Stimulated activated CD8-positive, alpha-beta memory T cell treated with anti-CD3 and anti-CD28 coated beads, Interleukin-7, amount 100 ng/mL, for 24 hours (primary cell): ENCODE results near the gene KCNMA1.

ENCODE experiments used
- DNase-seq: peaks from one replicate; pipeline ENCODE4 v3.0.0-alpha.2; 2020; ENCODE audit warnings: low read depth

KCNMA1 gene

DNA sequence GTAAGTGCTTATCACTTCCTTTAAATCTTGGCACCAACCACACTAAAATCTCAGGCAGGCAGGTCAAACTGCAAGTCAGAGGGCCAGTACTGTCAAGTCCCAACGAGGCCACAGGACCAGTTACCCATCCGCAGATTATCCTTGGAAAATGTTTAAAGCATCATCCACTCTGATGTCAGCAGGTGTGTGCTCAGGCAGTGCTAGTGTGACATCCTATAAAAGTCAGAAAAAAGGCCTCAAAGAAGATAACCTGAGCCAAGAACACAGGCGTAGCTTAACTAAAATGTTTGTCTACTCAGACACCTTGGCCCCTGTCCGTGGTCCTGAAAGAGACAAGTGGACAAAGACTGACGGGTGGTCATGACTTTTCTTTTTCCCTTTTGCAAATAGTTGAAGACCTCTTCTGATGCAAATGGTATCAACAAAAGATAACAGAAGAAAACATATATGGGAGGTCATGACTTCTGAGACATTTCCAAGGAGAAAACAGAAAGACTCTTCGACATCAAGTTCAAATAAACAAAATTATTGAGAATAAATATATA lies 309.3 kb downstream of the KCNMA1 start:
- no peak for DNase-seq

DNA sequence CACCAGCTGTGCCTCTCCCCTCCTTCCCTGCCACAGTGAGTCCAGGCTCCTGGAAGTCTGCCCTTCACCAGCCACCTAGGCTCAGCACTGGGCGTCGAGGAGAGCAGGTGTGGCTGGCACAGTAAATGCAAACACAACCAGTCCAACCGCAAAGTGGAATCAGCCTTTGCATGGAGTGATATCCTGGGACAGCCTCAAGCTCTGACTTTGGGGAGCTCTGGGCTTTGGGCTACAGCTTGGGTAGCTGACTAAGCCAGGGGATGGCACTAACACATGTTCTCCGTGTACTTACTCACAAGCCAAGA lies 312.4 kb downstream of the KCNMA1 start:
- no peak for DNase-seq

DNA sequence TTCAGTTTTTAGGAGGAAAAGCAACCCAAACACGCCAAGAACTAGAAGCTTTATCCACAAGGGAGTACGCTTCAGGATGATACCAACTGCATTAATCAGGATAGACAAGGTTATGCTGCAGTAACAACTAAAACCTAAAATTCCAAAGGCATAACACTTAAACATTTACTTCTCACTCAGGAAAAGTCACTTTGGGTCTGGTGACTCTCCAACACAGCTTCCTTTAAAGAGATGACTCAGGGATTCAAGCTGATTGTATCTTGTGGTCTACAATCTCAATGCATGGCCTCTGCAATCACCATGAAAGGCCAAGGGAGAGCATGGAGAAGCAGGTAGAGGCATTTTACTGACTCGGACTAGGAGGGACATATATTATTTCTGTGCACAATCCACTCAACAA lies 315.8 kb downstream of the KCNMA1 start:
- DNase-seq = no peak

DNA sequence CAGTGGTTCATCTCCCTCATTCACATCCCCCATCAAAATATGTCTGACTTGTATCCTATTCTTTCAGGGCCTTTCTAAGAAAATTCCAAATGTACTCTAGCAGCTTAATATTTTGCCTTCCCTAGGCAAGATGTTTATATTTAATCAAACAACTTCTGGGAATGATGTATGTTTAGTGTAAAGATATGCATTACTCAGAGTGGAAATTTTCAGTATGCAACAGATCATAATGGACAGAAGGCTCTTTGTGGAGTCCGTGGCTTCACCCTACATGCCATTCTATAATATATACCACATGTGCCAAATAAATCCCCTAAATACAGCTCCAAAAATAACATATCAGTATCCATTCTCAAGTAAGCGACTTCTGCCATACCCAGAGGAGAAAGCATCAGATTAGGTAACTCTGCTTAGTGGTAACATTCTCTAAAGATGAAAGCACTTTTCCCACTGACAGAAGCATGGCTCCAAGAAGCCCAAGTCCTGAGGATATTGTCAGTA lies 316.6 kb downstream of the KCNMA1 start:
- DNase-seq = no peak

DNA sequence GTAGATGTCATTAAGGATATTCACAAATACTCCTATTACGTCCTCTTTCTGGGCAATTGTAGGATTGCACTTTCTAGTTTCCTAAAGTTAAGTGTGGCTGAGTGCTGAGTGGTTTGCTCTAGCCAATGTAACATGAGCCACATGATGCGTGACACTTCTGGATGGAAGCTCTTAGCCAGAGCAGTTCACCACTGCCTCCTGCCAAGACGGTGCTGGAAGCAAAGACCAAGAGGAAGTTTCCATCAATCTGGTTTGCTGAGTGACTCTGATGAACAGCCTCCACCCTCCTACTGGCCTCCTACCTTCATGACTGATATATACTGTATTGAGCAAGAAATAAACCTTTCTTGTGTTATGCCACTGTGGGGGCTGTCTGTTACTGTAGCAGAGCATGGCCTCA lies 318.1 kb downstream of the KCNMA1 start:
- no peak for DNase-seq

DNA sequence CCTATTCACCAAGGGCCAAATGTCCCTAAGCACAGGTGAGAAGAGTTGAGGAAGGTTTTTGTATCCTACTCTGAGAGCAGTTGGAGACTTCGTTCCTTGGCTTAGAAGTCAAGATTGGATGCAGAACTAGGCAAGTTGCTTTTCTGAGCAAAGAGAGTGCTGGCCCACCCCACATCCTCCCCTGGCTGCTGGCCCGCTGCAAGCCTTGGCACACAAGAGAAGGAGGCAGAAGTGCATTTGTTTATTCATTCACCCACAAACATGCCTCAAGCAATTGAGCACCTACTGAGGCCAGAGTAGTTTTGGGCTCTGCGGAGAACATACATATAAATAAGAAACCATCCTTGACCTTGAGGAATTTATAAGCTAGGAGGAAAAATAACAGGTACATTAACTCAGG lies 318.9 kb downstream of the KCNMA1 start:
- no peak for DNase-seq

DNA sequence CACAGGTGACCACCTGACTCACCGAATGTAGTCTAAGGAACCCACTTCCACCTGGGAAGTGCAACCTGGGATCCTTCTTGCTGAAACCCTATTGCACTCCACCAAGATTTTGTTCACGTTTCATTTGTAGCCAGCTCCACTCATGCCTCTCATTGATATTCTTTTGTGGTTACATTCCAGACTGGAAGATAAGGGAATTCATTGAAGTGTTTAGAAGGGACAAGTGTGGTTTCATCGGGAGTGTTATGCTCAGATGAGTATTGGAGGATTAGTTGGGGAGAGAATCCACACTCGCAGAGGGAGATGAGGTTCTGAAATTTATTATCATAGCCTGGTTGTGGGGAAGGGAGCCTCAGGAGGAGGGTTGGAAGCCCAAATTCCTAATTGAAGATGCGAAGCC lies 320.4 kb downstream of the KCNMA1 start:
- no peak for DNase-seq

DNA sequence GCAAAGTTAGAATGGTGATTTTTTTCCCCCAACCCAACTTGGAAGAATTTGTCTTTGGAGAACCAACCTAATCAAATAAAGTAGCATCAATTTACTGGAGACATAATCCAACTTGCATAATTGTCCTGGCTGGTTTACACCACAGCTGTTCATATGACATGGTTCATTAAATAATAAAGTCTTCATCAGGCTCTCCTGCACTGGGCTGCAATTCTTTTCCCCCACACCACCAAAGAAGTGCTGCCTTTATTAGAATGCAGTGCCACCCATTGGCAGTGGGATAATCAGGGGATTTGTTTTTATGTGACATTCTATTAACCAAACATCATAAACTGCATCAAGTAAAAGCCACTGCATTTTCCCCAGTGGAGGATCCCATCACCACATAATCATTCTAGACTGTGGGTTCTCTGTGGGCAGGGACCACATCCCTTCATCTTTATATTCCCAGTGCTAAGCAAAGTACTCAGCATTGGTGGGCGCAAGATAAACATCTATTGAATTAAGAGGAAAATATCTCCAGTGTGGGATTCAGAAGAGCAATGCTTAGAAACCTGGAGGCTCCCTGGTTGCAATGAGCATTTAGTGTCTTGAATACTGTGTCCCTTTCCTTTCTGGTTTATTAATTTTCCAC lies 322.0 kb downstream of the KCNMA1 start:
- no peak for DNase-seq

DNA sequence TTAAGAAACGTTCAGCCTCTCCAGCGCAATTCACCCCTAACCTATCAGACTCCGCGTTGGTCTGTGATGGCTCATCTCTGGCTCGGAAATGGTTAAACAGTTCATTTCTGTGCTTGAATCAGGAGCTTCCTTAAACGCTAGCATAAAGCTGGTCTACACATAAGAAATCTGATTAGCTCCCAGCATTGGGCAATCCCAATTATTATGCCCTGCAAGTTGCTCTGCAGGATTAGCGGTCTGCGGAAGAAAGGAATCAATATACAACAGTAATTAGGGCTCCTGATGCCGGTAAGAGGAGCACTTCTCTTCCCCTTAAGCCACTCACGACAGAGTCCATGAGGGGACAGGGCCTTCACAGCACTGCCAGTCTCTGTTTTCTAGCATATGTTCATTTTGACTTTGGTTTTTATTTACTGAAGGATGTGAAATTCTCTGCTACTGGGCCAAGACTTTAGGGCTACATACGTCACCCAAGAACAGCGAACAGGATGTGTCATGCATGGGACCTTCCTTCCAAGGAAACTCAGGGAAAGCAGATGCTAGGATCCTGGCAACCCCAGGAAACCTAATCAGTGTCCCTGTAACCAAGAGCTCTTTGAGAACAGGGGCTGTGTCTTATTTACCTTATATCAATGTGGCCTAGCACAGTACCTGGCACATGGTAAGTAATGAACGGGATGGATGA lies 324.4 kb downstream of the KCNMA1 start:
- DNase-seq = no peak

DNA sequence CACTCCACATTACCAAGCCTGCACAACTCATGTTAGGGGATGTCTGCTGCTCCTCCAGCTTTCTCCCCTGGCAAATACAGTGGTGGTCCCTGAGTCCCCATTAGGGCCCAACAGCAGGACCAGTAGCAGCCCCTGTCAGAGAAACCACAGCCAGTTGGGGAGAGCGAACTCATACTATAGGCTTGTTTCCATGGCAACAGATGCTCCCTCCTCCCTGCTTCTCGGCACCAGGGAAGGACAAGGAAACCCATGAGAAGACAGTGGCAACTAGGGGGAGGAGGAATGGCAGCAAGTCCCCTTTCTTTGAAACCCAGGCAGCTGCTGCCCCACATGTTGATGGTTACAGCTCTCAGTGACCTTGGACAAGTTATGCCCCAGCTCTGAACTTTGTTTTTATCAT lies 326.4 kb downstream of the KCNMA1 start:
- DNase-seq = no peak

DNA sequence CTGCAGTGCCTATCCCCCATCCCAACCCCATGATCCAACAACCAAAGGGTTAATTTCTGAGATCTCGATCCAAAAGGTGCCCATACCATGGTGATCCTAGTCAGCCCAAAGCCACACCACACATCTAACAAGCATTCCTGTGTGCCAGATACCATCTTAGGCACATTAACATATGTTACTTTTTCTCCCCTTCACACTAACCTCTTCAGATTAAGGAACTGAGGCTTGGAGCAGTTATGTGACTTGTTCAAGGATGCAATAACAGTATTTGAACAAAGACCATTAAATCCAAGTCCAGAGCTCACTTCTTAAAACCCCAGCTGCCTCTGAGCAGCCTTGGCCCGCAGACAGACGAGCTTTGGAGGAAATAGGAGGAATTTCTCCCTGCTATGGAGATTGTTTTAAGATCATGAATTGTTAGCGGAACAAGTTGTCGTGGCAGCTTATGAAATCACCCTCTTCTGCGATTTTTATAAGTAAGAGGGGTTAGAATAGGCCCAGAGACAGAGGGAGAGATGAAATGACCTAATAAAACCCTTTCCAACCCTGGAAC lies 327.2 kb downstream of the KCNMA1 start:
- no peak for DNase-seq

DNA sequence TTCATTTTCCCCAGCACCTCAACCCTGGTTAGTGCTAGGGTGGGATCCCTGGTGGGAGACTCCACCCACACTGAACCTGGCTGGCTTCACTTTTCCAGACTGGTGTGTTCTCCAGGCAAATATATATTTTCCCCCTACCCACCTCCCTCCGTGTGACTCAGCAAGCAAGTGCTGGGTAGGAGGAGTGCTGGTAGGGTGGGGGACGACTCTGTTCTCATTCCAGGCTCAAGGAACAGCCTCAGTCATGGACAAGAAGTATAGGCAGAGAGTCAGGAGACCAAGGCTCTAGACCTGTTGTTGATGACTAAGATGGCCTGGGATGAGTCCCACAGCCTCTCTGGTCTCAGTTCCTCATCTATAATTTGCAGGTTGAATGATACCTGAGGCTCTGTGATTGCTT lies 328.1 kb downstream of the KCNMA1 start:
- DNase-seq = no peak

DNA sequence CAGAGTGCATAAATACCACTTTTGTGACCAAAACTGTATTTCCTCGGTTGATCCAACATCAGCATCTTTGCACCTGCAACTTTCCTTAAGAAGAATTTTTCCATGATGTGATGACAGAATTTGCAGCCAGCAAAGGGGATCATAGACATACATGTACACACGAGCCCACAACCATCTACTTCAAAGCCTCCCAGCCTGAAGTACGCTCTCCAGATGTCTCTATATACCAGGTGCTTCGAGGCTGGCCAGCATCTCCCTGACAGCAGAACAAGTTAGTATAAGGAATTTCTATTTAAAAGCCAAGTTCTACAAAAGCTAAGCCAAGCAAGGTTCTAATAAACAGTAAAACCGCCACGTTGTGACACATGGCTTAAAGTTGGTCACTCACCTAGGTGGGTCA lies 328.5 kb downstream of the KCNMA1 start:
- no peak for DNase-seq

DNA sequence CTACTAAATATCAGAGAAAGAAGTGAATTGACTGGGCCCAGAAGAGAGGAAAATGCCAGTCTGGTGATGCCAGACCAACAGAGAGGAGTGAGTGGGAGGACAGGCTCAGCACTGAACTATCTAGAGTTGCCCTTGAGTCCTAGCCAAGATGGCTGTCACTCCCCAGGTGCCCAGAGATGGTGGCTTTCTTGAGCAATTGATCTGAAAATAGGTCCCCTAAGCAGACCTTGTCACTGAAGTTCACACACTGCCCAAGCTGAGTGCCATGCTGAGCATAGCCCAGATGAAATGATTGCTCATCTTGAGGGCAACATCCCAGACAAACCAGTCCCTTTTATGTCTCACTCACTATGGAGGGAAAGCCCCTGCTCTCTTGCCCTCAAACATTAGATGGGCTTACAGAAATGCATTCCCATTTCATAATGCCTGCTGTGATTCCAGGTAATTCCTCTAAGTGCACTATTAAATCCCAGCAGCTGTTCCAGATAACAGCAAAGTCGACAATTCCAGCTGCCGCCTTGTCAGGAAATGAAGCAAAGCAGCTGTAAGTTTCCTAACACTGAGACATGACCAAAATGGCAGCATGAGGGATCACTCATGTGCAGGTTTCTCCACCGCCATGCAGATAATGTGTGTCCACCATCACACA lies 329.4 kb downstream of the KCNMA1 start:
- DNase-seq = no peak

DNA sequence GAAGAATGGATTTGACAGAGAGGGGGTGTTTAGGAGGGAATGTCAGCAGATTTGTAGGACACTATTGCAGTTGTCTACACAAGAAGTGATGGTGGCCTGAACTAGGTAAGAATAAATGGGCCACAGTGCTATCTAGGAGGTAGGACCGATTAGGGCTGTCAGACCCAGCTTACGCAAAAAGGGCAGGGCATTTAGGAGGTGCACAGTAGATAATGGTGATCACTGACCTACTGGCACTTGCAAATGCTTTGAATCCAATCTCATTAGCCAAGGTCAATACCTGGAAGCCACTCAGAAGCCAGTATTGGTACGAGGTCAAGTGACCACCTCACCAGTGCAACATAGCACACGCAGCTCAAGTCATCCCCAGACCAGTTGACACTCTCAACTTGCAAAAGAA lies 330.9 kb downstream of the KCNMA1 start:
- DNase-seq = no peak

DNA sequence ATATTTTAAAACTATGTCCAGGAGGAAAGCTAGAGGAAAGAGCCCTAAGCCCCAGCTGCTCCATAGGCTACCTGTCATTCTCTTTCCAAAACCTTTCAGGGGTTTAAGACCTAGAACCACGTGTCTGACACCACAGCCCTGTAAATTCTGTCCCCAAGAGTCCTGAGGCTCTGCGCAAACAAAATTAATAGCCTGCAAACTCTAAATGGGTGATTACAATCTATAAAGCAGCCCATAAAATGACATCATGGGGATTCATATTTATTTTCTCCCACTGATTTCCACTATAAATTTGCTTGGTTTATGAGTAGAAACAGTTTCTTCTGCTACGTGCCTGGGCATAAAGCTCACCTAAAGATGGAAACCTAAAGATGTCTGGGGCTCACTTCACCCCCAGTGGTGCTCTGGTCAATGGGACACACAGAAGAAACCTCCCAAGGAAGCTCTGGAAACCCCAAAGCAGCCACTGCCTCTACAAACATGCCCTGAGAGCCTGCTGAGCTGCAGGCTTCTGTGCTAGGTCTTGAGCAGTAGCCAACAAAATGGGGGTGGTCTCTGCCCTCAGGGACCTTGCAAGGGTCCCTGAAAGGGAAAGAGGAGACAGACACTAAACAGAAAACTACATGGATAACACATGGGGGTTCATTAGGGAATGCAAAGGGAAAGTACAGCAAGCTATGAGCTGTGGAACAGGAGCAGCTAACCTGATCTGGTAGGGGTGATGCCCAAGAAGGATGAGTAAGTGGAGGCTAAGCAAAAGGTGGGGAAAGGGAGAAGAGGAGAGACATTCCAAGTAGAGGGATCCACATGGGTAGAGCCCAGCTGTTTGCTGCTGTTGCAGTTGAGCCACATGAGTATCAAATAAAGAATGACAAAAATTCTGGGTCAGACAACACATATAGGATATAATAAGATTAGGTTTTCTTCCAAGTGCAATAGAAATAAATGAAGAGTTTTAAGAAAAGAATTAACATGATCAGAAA lies 331.7 kb downstream of the KCNMA1 start:
- DNase-seq = no peak

DNA sequence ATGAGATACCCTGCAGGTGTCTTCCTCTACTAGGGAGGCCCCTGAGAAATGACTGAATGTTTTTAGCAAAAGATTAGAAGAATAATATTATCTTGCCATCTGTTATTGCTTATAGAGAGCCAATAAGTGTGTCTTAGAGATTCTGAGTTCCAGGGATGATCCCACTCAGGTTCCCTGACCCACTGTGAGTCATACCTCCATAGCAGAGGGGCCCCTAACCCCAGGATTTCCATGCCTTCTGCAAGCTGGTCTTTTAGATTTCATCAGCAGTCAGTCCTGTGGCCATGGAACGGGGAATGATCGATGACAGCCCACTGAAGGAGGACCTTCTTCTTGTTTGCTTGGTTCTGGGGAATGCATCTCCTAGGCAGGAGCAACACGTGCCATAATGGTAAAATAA lies 333.4 kb downstream of the KCNMA1 start:
- no peak for DNase-seq

DNA sequence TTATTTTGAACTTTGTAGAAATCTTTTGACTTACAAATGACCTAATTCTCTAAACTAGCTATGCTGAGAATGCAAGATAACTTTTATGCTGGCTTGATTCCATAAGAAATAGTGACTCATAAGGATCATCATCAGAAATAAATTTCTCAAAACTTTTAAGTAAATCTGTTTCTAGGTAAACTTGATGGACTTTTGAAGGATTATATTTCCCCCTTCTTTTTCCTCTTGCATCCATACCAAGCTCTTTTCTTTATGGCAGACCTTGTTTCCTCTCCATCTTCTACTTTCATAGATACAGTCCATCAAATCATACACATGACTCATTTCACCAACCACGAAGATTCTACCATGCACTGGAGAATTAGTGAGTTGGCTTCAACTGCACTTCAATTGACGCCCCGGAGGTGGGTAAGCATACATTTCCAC lies 336.3 kb downstream of the KCNMA1 start:
- DNase-seq = no peak

DNA sequence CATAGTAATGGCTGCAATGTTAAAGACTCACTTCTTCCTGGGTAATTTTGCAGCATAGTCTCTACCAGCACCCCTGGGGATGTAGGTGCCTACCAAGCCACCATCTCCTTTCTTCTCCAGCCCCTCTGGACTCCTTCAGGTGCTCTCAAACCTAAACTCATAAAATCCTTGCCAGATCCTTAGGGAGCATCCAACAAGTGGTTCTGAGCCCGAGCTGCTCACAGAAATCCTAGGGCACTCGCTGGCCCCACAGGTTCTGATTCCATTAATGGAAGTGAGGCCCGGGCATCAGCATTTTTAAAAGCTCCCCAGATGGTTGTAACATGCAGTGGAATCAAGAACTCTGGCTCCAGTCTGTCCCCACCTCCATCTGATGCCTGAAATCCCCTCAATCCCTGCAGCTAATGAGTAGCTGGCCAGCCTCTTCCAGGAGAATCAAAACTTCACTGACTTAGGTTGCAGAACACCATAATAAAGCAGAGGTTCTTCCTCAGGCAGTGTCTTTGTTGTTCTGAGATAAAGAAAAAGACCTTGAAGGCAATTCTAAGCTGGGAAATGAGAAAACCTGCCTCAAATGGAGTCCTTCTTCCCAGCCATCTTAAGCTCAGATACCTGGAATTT lies 336.8 kb downstream of the KCNMA1 start:
- DNase-seq = no peak

DNA sequence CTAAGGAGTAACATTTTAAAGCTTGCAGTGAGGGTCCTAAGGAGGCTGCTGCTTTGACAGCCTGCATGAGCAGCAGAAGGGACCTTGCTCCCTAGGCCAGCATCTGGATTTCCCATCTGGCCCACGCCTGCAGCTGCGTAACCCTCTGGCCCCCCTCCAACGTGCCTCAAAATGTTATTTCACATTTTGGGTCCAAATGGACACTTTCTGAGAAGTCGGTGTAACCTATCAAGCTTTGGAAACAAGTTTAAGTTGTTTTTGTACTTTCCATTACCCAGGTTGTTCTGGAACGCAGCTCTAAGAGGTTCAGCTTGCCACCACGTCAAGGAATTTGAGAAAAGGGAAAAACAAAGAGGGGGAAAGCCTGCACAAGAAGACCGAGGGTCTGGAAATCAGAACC lies 338.3 kb downstream of the KCNMA1 start:
- no peak for DNase-seq

DNA sequence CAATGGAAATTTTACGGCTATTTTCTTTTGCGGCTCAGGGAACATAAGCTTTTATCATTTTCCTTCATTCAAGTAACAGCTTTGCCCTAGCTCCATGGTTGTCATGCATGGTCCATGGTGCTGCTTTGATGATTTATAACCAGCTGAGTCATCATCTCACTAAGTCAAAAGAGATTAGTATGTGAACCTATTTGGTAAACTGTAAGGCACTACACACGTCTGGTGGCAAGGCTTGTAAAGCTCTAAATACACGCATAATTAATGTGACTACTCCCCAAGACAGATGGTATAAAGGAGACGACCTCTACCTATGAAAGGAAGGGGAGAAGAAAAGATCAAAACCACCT lies 340.2 kb downstream of the KCNMA1 start:
- no peak for DNase-seq
